Neuronal stem cell (in vitro differentiated cells): ENCODE data around the gene NCAM2.

Experiments used
- DNase-seq: peaks from one replicate; pipeline ENCODE4 v3.0.0-alpha.2; 2013; ENCODE audit warnings: low spot score
- H2AFZ ChIP-seq: one replicate; pipeline ENCODE4 v1.6.1; 2013; ENCODE audit warnings: mild to moderate bottlenecking, low read length, inconsistent platforms
- H2AK5ac ChIP-seq: 2 replicates; pipeline ENCODE4 v1.6.1; 2013; ENCODE audit warnings: low read depth, mild to moderate bottlenecking, inconsistent platforms, low read length, moderate library complexity, mixed read lengths
- H2BK120ac ChIP-seq: 2 replicates; pipeline ENCODE4 v1.6.1; 2013; ENCODE audit warnings: low read depth, mild to moderate bottlenecking, inconsistent platforms, low read length, moderate library complexity, mixed read lengths
- H2BK12ac ChIP-seq: one replicate; pipeline ENCODE4 v1.6.1; 2013; ENCODE audit warnings: low read length, inconsistent platforms
- H2BK15ac ChIP-seq: 2 replicates; pipeline ENCODE4 v1.6.1; 2013; ENCODE audit warnings: mild to moderate bottlenecking, low read length, inconsistent platforms, mixed read lengths
- H2BK5ac ChIP-seq: one replicate; pipeline ENCODE4 v1.6.1; 2013; ENCODE audit warnings: inconsistent platforms, mild to moderate bottlenecking, low read length, moderate library complexity
- H3K14ac ChIP-seq: one replicate; pipeline ENCODE4 v1.6.1; 2013; ENCODE audit warnings: low read length, inconsistent platforms
- H3K18ac ChIP-seq: 2 replicates; pipeline ENCODE4 v1.6.1; 2013; ENCODE audit warnings: low read length, inconsistent platforms
- H3K23ac ChIP-seq: 2 replicates; pipeline ENCODE4 v1.6.1; 2013; ENCODE audit warnings: low read depth, mild to moderate bottlenecking, mixed read lengths, low read length, inconsistent platforms; ENCODE audit not compliant: poor library complexity
- H3K27ac ChIP-seq: replicated peaks from 3 replicates; pipeline ENCODE4 v1.5.1; 2013; ENCODE audit warnings: low read length, inconsistent platforms
- H3K27me3 ChIP-seq, 3 experiments: 2 replicates each; pipeline ENCODE4 v1.6.1; 2013; ENCODE audit warnings: low read length in 3 of 3, mild to moderate bottlenecking in 2 of 3, inconsistent platforms in 1 of 3, low read depth in 1 of 3, mixed read lengths in 1 of 3, moderate library complexity in 1 of 3; ENCODE audit not compliant: control insufficient read depth in 3 of 3, insufficient read depth in 3 of 3
- H3K36me3 ChIP-seq, 2 donors: replicated peaks in 1 of 2; 2 replicates each; pipeline ENCODE4 v1.6.1; 2013; ENCODE audit warnings: low read length in 2 of 2; ENCODE audit not compliant: control insufficient read depth in 2 of 2, insufficient read depth in 2 of 2
- H3K4ac ChIP-seq: 2 replicates; pipeline ENCODE4 v1.6.1; 2013; ENCODE audit warnings: inconsistent platforms, mild to moderate bottlenecking, low read length, moderate library complexity
- H3K4me1 ChIP-seq, 2 donors: 1 replicate in 1 of 2; 2 replicates in 1 of 2; pipeline ENCODE4 v1.6.1; 2013; ENCODE audit warnings: low read length in 2 of 2, low read depth in 1 of 2; ENCODE audit not compliant: control insufficient read depth in 2 of 2, insufficient read depth in 1 of 2
- H3K4me2 ChIP-seq: one replicate; pipeline ENCODE4 v1.6.1; 2013; ENCODE audit warnings: mild to moderate bottlenecking, low read length, inconsistent platforms; ENCODE audit not compliant: insufficient read depth, poor library complexity, severe bottlenecking
- H3K4me3 ChIP-seq, 2 donors: 2 replicates each; pipeline ENCODE4 v1.5.1; 2013; ENCODE audit warnings: low read length in 2 of 2, mild to moderate bottlenecking in 2 of 2, inconsistent platforms in 1 of 2, moderate library complexity in 1 of 2
- H3K79me1 ChIP-seq: one replicate; pipeline ENCODE4 v1.6.1; 2013; ENCODE audit warnings: low read depth, mild to moderate bottlenecking, inconsistent platforms, low read length, moderate library complexity
- H3K9ac ChIP-seq: one replicate; pipeline ENCODE4 v1.6.1; 2013; ENCODE audit warnings: mild to moderate bottlenecking, low read depth, low read length, inconsistent platforms; ENCODE audit not compliant: poor library complexity
- H3K9me3 ChIP-seq, 2 donors: replicated peaks in 1 of 2; 2 replicates each; pipeline versions ENCODE3 to v1.6.1; 2013; ENCODE audit warnings: low read length in 2 of 2, mild to moderate bottlenecking in 2 of 2, inconsistent platforms in 1 of 2, low read depth in 1 of 2, mixed read lengths in 1 of 2, moderate library complexity in 1 of 2; ENCODE audit not compliant: control insufficient read depth in 2 of 2, insufficient read depth in 1 of 2
- H4K8ac ChIP-seq: one replicate; pipeline ENCODE4 v1.6.1; 2013; ENCODE audit warnings: low read depth, mild to moderate bottlenecking, inconsistent platforms, low read length, moderate library complexity
- H4K91ac ChIP-seq: one replicate; pipeline ENCODE4 v1.6.1; 2013; ENCODE audit warnings: low read length, low read depth, mild to moderate bottlenecking, inconsistent platforms; ENCODE audit not compliant: poor library complexity
- WGBS, 2 donors: extraction: QIAGEN DNeasy Blood & Tissue Kit; methylation state at CpG; one replicate each; pipeline ENCODE4 v1.1.7; 2013; ENCODE audit warnings: missing lambda C conversion rate in 2 of 2, mixed read lengths in 1 of 2; ENCODE audit not compliant: insufficient read length in 2 of 2, insufficient replicate concordance in 1 of 2; ENCODE audit errors: extremely low coverage in 2 of 2; 5-methylcytosine and 5-hydroxymethylcytosine counted together

The NCAM2 gene

DNA sequence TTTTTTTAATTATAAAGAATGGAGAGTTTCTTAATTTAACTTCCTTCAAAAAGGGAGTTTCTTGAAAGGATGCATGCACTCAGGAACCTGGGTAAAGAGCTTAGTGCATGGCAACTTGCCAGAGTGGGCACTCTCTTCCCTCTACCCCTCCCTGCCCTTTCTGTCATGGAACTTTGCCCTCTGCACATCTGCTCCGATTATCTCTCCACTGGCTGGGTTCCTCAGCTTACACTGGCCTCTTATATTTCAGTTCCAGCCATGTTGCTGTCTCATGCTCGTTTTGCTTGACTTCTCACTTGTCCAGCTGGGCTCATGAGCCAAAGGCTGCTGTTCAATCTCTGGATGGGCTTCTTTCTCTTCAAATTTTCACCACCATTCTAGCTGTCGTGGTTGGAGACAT lies 87.0 kb downstream of the NCAM2 start:
- Histone ChIP-seq H4K8ac (no peak overlapping the region), H2BK12ac (no peak overlapping the region), H3K36me3 (no peaks in the 10 kb centered on the region), H2BK120ac (no peak overlapping the region), H3K14ac (no peak overlapping the region), H3K4me1 (no peaks in the 10 kb centered on the region), H3K4me3 (no peak overlapping the region), H3K27me3 (no peaks in the 10 kb centered on the region), H3K23ac (no peak overlapping the region), H2AK5ac (no peak overlapping the region), H3K27ac (no peak overlapping the region), H2BK15ac (no peak overlapping the region), H3K4me2 (no peak overlapping the region), H3K9ac (no peak overlapping the region), H2AFZ (peak overlapping the region; percentile 32), H2BK5ac (no peak overlapping the region), H3K79me1 (no peaks in the 10 kb centered on the region), H3K18ac (no peak overlapping the region), H3K4ac (no peak overlapping the region), H4K91ac (no peak overlapping the region), H3K9me3 (no peaks in the 10 kb centered on the region)
- no peak for DNase-seq
- WGBS, 2 donors = no CpG with 5 or more reads among the region's 3 CpGs

DNA sequence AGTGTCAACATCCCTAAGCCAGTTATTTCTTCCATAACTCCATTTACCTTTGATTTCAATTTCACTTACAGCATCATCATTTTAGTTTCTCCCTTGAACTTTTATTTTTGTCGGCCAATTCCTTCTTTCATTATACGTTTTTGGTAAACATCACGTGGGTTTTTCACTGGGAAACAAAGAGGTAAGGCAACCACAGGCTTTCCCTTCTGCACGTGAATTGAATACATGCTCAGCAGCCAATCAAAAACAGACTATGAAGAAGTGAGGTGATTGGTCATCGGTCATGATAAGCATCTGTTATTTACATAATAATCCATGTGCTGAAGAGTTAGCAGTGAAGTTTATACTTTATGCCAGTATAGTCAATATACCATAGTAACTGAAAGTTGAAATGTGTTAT lies 98.7 kb downstream of the NCAM2 start:
- Histone ChIP-seq H3K79me1 (no peaks in the 10 kb centered on the region), H3K36me3 (no peaks in the 10 kb centered on the region), H3K18ac (no peak overlapping the region), H3K4me3 (no peak overlapping the region), H3K27ac (no peak overlapping the region), H4K8ac (no peak overlapping the region), H2AK5ac (no peak overlapping the region), H3K9me3 (no peaks in the 10 kb centered on the region), H2BK15ac (no peak overlapping the region), H3K4ac (no peak overlapping the region), H2BK5ac (no peak overlapping the region), H3K14ac (no peak overlapping the region), H3K4me2 (no peak overlapping the region), H2AFZ (peak overlapping the region; percentile 40), H2BK120ac (no peak overlapping the region), H3K4me1 (peaks cover 0 to 8% of the 10 kb centered on the region in 2 donors), H3K23ac (no peak overlapping the region), H3K27me3 (no peaks in the 10 kb centered on the region), H2BK12ac (no peak overlapping the region), H4K91ac (no peak overlapping the region), H3K9ac (no peak overlapping the region)
- WGBS, 2 donors = no CpG with 5 or more reads among the region's 5 CpGs
- no peak for DNase-seq

- Histone ChIP-seq H3K18ac (no peak overlapping the region), H4K8ac (no peak overlapping the region), H2AFZ (no peak overlapping the region), H3K4me3 (no peak overlapping the region), H3K4me1 (peaks cover 0 to 10% of the 10 kb centered on the region in 2 donors), H3K27me3 (no peaks in the 10 kb centered on the region), H2BK12ac (no peak overlapping the region), H3K9me3 (no peaks in the 10 kb centered on the region), H3K4ac (no peak overlapping the region), H4K91ac (no peak overlapping the region), H2BK5ac (no peak overlapping the region), H3K4me2 (no peak overlapping the region), H3K9ac (no peak overlapping the region), H3K14ac (no peak overlapping the region), H3K36me3 (no peaks in the 10 kb centered on the region), H3K27ac (no peak overlapping the region), H3K79me1 (no peaks in the 10 kb centered on the region), H2AK5ac (no peak overlapping the region), H2BK15ac (no peak overlapping the region), H2BK120ac (no peak overlapping the region), H3K23ac (no peak overlapping the region)
- WGBS, 2 donors = no CpG with 5 or more reads among the region's 1 CpG
- no peak for DNase-seq
Observed at GRCh38 chr21:21097466-21097865, 99.3 kb downstream of the NCAM2 start.

DNA sequence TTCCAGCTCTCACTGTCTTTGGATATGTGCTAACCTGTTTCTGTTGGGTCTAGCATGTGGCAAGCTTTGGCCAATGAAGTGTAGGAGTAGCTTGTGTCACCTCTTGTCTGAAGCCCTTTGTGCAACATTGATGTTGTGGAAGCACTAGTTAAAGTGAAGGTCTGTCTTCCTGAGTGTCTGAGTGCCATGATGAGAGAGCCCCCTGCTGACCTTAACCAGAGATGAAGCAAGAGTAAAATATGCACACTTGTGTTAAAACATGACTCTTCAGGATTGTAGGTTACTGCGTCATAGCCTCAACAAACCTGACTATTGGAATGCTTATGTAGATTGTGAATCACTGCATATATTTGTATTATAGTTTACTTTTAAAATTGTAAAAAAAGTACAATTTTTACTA lies 103.7 kb downstream of the NCAM2 start:
- no peak overlapping the region for H2AFZ ChIP-seq
- no peak overlapping the region for H3K14ac ChIP-seq
- H3K9ac ChIP-seq = no peak overlapping the region
- no CpG with 5 or more reads among the region's 1 CpG for WGBS, 2 donors
- H3K27me3 ChIP-seq = no peaks in the 10 kb centered on the region
- H3K27ac ChIP-seq = no peak overlapping the region
- H2BK12ac ChIP-seq = no peak overlapping the region
- no peak overlapping the region for H3K4me2 ChIP-seq
- no peaks in the 10 kb centered on the region for H3K79me1 ChIP-seq
- H3K9me3 ChIP-seq = no peaks in the 10 kb centered on the region
- no peak overlapping the region for H3K4me3 ChIP-seq
- no peak overlapping the region for H2AK5ac ChIP-seq
- no peak overlapping the region for H2BK15ac ChIP-seq
- no peak overlapping the region for H3K23ac ChIP-seq
- H2BK120ac ChIP-seq = no peak overlapping the region
- peaks cover 0 to 23% of the 10 kb centered on the region in 2 donors for H3K4me1 ChIP-seq
- no peaks in the 10 kb centered on the region for H3K36me3 ChIP-seq
- H3K18ac ChIP-seq = no peak overlapping the region
- H4K8ac ChIP-seq = no peak overlapping the region
- H3K4ac ChIP-seq = no peak overlapping the region
- H4K91ac ChIP-seq = no peak overlapping the region
- no peak overlapping the region for H2BK5ac ChIP-seq
- DNase-seq = peak; percentile 36
